Astrocyte (in vitro differentiated cells and primary cell): ENCODE results near the gene CAPSL.

Experiments used
- CTCF ChIP-seq: IDR thresholded peaks from 2 replicates; pipeline ENCODE4 v1.5.1; 2011; ENCODE audit warnings: low read depth, mild to moderate bottlenecking, inconsistent platforms, low read length, moderate library complexity; ENCODE audit not compliant: insufficient read depth
- EZH2 ChIP-seq: IDR thresholded peaks from 2 replicates; pipeline ENCODE4 v1.6.1; 2012; ENCODE audit warnings: mild to moderate bottlenecking, low read length, inconsistent platforms; ENCODE audit not compliant: insufficient read depth

GRCh38 chr5:35900972-35901695, 37.3 kb downstream of the CAPSL start:
- no peak for TF ChIP-seq CTCF
- TF ChIP-seq EZH2 = no peak
